ENCODE results near the gene TMEM139.

- TF ChIP-seq, protein P1, sequence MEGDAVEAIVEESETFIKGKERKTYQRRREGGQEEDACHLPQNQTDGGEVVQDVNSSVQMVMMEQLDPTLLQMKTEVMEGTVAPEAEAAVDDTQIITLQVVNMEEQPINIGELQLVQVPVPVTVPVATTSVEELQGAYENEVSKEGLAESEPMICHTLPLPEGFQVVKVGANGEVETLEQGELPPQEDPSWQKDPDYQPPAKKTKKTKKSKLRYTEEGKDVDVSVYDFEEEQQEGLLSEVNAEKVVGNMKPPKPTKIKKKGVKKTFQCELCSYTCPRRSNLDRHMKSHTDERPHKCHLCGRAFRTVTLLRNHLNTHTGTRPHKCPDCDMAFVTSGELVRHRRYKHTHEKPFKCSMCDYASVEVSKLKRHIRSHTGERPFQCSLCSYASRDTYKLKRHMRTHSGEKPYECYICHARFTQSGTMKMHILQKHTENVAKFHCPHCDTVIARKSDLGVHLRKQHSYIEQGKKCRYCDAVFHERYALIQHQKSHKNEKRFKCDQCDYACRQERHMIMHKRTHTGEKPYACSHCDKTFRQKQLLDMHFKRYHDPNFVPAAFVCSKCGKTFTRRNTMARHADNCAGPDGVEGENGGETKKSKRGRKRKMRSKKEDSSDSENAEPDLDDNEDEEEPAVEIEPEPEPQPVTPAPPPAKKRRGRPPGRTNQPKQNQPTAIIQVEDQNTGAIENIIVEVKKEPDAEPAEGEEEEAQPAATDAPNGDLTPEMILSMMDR (IDR thresholded peaks at IDR 0.05): no peak
- TF ChIP-seq POLR2A (IDR thresholded peaks at IDR 0.05): no peak
Measured at GRCh38 chr7:143292876-143293275, 8.1 kb downstream of the TMEM139 start.
